GM19395 (cell line): ENCODE results near the gene IFIT3.
"Not testable (repeated sequence)": the region's sequence is repeated elsewhere in the genome, so short reads cannot be mapped to it uniquely, and the experiment has no call there.

ENCODE experiments used
- ATAC-seq: cut with Tn5 transposase; IDR thresholded peaks from one replicate; pipeline ENCODE4 v1.9.1; 2021; ENCODE audit warnings: mild to moderate bottlenecking, moderate library complexity; ENCODE audit not compliant: unreplicated experiment

IFIT3 gene

GRCh38 chr10:89303161-89303560, 24.6 kb upstream of the IFIT3 start:
- ATAC-seq: no peak

GRCh38 chr10:89304026-89304425, 23.8 kb upstream of the IFIT3 start:
- ATAC-seq: no peak

GRCh38 chr10:89304446-89304845, 23.4 kb upstream of the IFIT3 start:
- no peak for ATAC-seq

GRCh38 chr10:89304925-89305324, 22.9 kb upstream of the IFIT3 start:
- no peak for ATAC-seq

- ATAC-seq: no peak
Measured at GRCh38 chr10:89305766-89306433, 21.9 kb upstream of the IFIT3 start.

- no peak for ATAC-seq
Measured at GRCh38 chr10:89306434-89307268, 21.1 kb upstream of the IFIT3 start.

GRCh38 chr10:89307269-89307577, 20.6 kb upstream of the IFIT3 start:
- no peak for ATAC-seq

- no peak for ATAC-seq
Measured at GRCh38 chr10:89308266-89308665, 19.5 kb upstream of the IFIT3 start.

GRCh38 chr10:89308736-89309135, 19.1 kb upstream of the IFIT3 start:
- ATAC-seq: no peak

- ATAC-seq: no peak
Measured at GRCh38 chr10:89309156-89310055, 18.4 kb upstream of the IFIT3 start.

GRCh38 chr10:89310056-89310893, 17.5 kb upstream of the IFIT3 start:
- ATAC-seq: no peak

GRCh38 chr10:89312973-89313372, 14.8 kb upstream of the IFIT3 start:
- no peak for ATAC-seq

- no peak for ATAC-seq
Measured at GRCh38 chr10:89314676-89315075, 13.1 kb upstream of the IFIT3 start.

- ATAC-seq: not testable (repeated sequence)
Measured at GRCh38 chr10:89318047-89318446, 9.8 kb upstream of the IFIT3 start.

- not testable (repeated sequence) for ATAC-seq
Measured at GRCh38 chr10:89325081-89325480, 2.7 kb upstream of the IFIT3 start.

GRCh38 chr10:89325856-89326255, 1.9 kb upstream of the IFIT3 start:
- ATAC-seq: not testable (repeated sequence)

GRCh38 chr10:89329151-89329550, 1.4 kb downstream of the IFIT3 start:
- ATAC-seq: no peak

GRCh38 chr10:89330014-89330413, 2.2 kb downstream of the IFIT3 start:
- not testable (repeated sequence) for ATAC-seq

GRCh38 chr10:89330537-89331212, 2.9 kb downstream of the IFIT3 start:
- ATAC-seq: no peak
